ENCODE measurements around the gene CHRNE.
A peak's percentile ranks its signal among the peaks of the same experiment; 100 is the strongest.
"Not testable (repeated sequence)": the region's sequence is repeated elsewhere in the genome, so short reads cannot be mapped to it uniquely, and the experiment has no call there.

Gene CHRNE

DNA sequence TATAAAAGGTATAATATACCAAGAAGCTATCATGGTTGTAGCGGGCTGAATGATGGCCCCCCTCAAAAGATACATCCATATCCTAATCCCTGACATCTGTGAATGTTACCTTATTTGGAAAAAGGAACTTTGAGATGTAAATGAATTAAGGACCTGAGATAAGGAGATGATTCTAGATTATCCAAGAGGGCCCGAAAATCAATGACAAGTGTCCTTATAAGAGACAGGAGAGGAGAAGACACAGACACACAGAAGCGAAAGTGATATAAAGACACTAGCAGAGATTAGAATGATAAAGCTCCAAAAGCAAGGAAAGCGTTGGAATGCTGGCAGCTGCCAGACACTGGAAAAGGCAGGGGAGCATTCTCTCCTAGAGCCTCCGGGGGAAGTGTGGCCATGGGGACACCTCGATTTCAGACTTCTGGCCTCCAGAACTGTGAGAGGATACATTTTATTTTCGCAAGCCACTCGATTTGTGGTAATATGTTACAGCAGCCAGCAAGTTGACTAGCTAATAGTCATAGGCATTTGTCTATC is 16.7 kb upstream of the CHRNE start:
- Mint-ChIP-seq H3K27me3 (ENCODE audit: low read depth) (no peaks in the 10 kb centered on the region), H3K9me3 (no peaks in the 10 kb centered on the region), H3K36me3 (ENCODE audit: low read depth) (no peaks in the 10 kb centered on the region), H3K27ac (peak overlapping the region in 1 of 3 experiments; percentile 52), H3K4me1 (peaks cover 6% of the 10 kb centered on the region), H3K4me3 (no peak overlapping the region)
- TF ChIP-seq, protein P1, sequence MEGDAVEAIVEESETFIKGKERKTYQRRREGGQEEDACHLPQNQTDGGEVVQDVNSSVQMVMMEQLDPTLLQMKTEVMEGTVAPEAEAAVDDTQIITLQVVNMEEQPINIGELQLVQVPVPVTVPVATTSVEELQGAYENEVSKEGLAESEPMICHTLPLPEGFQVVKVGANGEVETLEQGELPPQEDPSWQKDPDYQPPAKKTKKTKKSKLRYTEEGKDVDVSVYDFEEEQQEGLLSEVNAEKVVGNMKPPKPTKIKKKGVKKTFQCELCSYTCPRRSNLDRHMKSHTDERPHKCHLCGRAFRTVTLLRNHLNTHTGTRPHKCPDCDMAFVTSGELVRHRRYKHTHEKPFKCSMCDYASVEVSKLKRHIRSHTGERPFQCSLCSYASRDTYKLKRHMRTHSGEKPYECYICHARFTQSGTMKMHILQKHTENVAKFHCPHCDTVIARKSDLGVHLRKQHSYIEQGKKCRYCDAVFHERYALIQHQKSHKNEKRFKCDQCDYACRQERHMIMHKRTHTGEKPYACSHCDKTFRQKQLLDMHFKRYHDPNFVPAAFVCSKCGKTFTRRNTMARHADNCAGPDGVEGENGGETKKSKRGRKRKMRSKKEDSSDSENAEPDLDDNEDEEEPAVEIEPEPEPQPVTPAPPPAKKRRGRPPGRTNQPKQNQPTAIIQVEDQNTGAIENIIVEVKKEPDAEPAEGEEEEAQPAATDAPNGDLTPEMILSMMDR (IDR thresholded peaks at IDR 0.05; ENCODE audit: unreplicated experiment in 3 of 3), result no peak

DNA sequence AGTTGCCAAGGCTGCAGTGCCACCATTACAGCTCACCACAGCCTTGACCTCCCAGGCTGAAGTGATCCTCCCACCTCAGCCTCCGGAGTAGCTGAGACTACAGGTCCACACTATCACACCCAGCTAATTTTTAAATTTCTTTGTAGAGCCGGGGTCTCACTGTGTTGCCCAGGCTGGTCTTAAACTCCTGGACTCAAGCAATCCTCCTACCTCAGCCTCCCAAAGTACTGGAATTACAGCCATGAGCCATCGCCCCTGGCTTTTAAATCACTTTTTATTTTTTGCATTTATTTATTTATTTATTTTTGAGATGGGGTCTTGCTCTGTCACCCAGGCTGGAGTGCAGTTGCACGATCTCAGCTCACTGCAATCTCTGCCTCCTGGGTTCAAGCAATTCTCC is 11.7 kb upstream of the CHRNE start:
- not testable (repeated sequence) for H3K27ac Mint-ChIP-seq; H3K27me3 Mint-ChIP-seq (ENCODE audit: low read depth); H3K4me3 Mint-ChIP-seq; H3K4me1 Mint-ChIP-seq; H3K36me3 Mint-ChIP-seq (ENCODE audit: low read depth); H3K9me3 Mint-ChIP-seq

DNA sequence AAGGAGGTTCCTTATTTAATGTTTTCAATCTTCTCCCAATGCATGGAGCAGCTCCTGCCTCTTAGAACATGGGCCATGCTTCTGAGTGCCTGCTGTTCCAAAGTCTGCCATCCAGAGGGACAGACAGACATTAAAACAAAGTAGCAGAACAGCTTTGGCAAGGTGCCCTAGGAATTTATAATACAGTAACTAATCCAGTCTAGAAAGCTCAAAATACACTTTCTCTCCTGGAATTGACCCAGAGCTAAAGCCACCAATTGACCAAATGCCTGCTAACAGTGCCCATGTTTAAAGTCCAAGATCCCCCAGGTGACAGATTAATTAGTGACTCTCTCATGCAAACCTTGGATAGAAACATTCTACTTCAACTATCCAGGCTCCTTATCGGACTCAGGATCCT is 11.1 kb upstream of the CHRNE start:
- H3K9me3 Mint-ChIP-seq, result no peaks in the 10 kb centered on the region
- H3K27me3 Mint-ChIP-seq (ENCODE audit: low read depth), result no peaks in the 10 kb centered on the region
- TF ChIP-seq, protein P1 (IDR thresholded peaks at IDR 0.05; ENCODE audit: unreplicated experiment in 3 of 3), result no peak
- H3K4me1 Mint-ChIP-seq, result peaks cover 4% of the 10 kb centered on the region
- peak overlapping the region; percentile 82 to 88 (median 84) for H3K27ac Mint-ChIP-seq
- H3K36me3 Mint-ChIP-seq (ENCODE audit: low read depth), result no peaks in the 10 kb centered on the region
- no peak overlapping the region for H3K4me3 Mint-ChIP-seq

- TF ChIP-seq, protein P1 (IDR thresholded peaks at IDR 0.05; ENCODE audit: unreplicated experiment in 3 of 3), result peak; percentile 74 to 80 (median 78)
- no peaks in the 10 kb centered on the region for H3K36me3 Mint-ChIP-seq (ENCODE audit: low read depth)
- H3K27ac Mint-ChIP-seq, result no peak overlapping the region
- H3K9me3 Mint-ChIP-seq, result no peaks in the 10 kb centered on the region
- H3K4me3 Mint-ChIP-seq, result no peak overlapping the region
- no peaks in the 10 kb centered on the region for H3K27me3 Mint-ChIP-seq (ENCODE audit: low read depth)
- peaks cover 1% of the 10 kb centered on the region for H3K4me1 Mint-ChIP-seq
These were observed 6.0 kb upstream of the CHRNE start for GRCh38 chr17:4908711-4909496.

GRCh38 chr17:4908301-4908700 is 5.4 kb upstream of the CHRNE start:
- Mint-ChIP-seq H3K4me1 (peaks cover 3% of the 10 kb centered on the region), H3K27me3 (ENCODE audit: low read depth) (no peaks in the 10 kb centered on the region), H3K4me3 (no peak overlapping the region)

GRCh38 chr17:4906642-4907041 is 3.7 kb upstream of the CHRNE start:
- not testable (repeated sequence) for H3K9me3 Mint-ChIP-seq; H3K27me3 Mint-ChIP-seq (ENCODE audit: low read depth); H3K36me3 Mint-ChIP-seq (ENCODE audit: low read depth); H3K4me3 Mint-ChIP-seq
- Mint-ChIP-seq H3K4me1 (peaks cover 15% of the 10 kb centered on the region), H3K27ac (peak overlapping the region in 2 of 3 experiments; percentile 29 to 40)

More at GRCh38 chr17:4908301-4908700, 5.4 kb upstream of the CHRNE start:
- no peaks in the 10 kb centered on the region for H3K9me3 Mint-ChIP-seq
- H3K36me3 Mint-ChIP-seq (ENCODE audit: low read depth), result no peaks in the 10 kb centered on the region
- no peak overlapping the region for H3K27ac Mint-ChIP-seq
- TF ChIP-seq, protein P1 (IDR thresholded peaks at IDR 0.05; ENCODE audit: unreplicated experiment in 3 of 3), result no peak

DNA sequence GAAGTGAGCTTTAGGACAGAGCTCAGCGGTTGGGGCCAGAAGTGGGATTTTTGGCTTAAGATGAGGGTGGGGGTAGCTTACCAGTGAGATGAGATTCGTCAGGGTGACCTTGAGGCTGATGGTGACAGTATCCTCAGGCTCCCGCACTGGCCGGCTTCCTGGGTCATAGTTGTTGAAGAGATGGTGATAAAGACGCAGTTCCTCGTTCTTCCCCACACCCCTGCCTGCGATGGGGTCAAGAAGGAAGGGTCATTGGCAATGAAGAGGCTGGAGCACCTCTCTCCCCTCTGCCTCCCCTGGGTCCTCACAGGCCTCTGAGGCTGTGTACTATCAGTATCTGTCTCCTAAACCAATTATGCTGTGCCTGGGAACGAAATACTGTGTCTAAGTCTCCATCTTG is 358 bp downstream of the CHRNE start:
- H3K27ac Mint-ChIP-seq, result peak overlapping the region in 2 of 3 experiments; percentile 10 to 41
- peaks cover 6% of the 10 kb centered on the region for H3K36me3 Mint-ChIP-seq (ENCODE audit: low read depth)
- H3K4me3 Mint-ChIP-seq, result no peak overlapping the region
- TF ChIP-seq, protein P1 (IDR thresholded peaks at IDR 0.05; ENCODE audit: unreplicated experiment in 3 of 3), result no peak
- peaks cover 15% of the 10 kb centered on the region for H3K4me1 Mint-ChIP-seq
- H3K9me3 Mint-ChIP-seq, result no peaks in the 10 kb centered on the region
- no peaks in the 10 kb centered on the region for H3K27me3 Mint-ChIP-seq (ENCODE audit: low read depth)

Measured in nephron (organoid).